ENCODE data around the gene CAMK1.

- TF ChIP-seq, protein P1, sequence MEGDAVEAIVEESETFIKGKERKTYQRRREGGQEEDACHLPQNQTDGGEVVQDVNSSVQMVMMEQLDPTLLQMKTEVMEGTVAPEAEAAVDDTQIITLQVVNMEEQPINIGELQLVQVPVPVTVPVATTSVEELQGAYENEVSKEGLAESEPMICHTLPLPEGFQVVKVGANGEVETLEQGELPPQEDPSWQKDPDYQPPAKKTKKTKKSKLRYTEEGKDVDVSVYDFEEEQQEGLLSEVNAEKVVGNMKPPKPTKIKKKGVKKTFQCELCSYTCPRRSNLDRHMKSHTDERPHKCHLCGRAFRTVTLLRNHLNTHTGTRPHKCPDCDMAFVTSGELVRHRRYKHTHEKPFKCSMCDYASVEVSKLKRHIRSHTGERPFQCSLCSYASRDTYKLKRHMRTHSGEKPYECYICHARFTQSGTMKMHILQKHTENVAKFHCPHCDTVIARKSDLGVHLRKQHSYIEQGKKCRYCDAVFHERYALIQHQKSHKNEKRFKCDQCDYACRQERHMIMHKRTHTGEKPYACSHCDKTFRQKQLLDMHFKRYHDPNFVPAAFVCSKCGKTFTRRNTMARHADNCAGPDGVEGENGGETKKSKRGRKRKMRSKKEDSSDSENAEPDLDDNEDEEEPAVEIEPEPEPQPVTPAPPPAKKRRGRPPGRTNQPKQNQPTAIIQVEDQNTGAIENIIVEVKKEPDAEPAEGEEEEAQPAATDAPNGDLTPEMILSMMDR (conservative IDR thresholded peaks at IDR 0.05 in 1 of 2, IDR thresholded peaks at IDR 0.05 in 1 of 2; ENCODE audit: low read depth in 1 of 2, low read length in 2 of 2), result no peak
- no peak for TF ChIP-seq EZH2 (IDR thresholded peaks at IDR 0.05; ENCODE audit: low read length, missing control alignments)
Observed at GRCh38 chr3:9791127-9791526, 21.4 kb upstream of the CAMK1 start.
